Tibial nerve (tissue), 4 donors: Measurements from ENCODE around the gene PRR9.

Experiments
- CTCF ChIP-seq, 5 experiments: fragments of 200-600 bp in 3 of 5; fragments of 450-650 bp in 2 of 5; sonication (generic) in 3 of 5; IDR thresholded peaks; one replicate each; pipeline ENCODE4 v1.5.1; 2016 to 2019; ENCODE audit warnings: antibody characterized with exemption in 5 of 5, mild to moderate bottlenecking in 3 of 5, moderate library complexity in 2 of 5
- EP300 ChIP-seq, 2 donors: sonication (generic); formaldehyde crosslinking; IDR thresholded peaks; one replicate each; pipeline ENCODE4 v1.6.1; 2017; ENCODE audit warnings: antibody characterized with exemption in 2 of 2, mild to moderate bottlenecking in 1 of 2
- POLR2A ChIP-seq, 2 donors: fragments of 450-650 bp; IDR thresholded peaks; one replicate each; pipeline ENCODE4 v1.6.1; 2017; ENCODE audit warnings: antibody characterized with exemption in 2 of 2, mild to moderate bottlenecking in 2 of 2, moderate library complexity in 2 of 2

GRCh38 chr1:153260585-153261280 is 43.3 kb downstream of the PRR9 start:
- TF ChIP-seq CTCF (IDR thresholded peaks at IDR 0.05) (no peak), EP300 (IDR thresholded peaks at IDR 0.05) (no peak), POLR2A (IDR thresholded peaks at IDR 0.05) (no peak)
